Ramos (cell line): ENCODE data around the gene SCEL.

Source experiments
- in situ Hi-C: fragments of 300-500 bp; cut with MboI; formaldehyde crosslinking; loops from one replicate; pipeline ENCODE4 v1.14.3; 2022; ENCODE audit warnings: low sequenced_read_pairs; ENCODE audit not compliant: unreplicated experiment

Gene SCEL

GRCh38 chr13:77554069-77554468 lies 18.6 kb downstream of the SCEL start:
- in situ Hi-C loops = no loop called here

GRCh38 chr13:77555246-77555645 lies 19.7 kb downstream of the SCEL start:
- in situ Hi-C loops = no loop called here

DNA sequence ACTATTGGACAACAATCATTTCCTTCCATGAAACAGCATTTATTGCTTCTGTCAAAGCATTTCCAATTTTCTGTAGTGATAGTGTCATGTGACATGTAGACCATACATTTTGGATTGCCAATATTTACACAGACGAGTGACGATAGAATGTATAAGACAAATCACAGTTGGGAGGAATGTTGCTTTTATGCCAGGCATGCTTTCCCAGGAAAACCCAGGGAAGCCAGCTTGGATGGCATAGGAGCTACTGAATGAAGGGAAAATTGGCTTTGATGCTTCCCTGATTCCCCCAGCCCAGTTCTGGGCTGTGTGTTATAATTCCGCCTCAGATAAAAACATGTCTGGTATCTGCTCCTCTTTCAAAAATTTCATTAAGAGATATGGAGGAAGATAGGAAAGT lies 22.5 kb downstream of the SCEL start:
- in situ Hi-C loops = no loop called here

DNA sequence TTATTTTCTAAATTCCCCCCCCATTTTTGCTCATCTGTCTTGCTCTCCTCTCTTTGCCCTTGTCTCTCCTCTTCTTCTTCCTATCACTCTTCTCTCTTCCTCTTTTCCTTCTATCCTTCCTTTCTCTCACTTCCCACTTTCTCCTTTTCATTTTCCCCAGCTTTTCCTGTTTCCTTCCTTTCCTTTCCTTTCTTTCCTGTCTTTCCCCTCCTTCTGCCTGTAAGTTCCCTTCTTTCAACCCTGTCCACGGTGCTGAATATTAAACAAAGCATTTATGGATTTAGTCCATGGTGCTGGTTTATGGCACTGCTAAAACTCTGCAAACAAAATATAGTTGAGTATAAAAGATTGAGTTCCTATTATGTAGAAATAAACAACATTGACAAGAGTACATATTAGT lies 27.6 kb downstream of the SCEL start:
- in situ Hi-C loops = no loop called here

DNA sequence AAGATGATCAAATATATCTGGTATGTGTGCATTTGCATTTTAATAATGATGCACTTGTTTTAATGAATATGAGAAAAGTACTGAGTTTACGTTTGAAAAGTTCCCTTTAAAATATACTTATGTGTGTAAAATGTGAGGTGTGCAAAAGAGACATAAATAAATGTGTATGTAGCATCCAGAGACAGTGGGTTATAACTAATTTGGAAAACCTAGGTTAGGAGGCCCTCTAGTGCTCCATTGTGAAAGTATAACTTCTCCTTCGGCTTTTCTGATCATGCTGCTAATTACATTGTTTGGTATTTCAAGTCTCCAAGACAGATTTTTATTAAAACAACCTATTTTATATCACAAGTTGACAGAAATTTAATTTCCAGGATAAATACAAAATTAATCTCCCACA lies 30.1 kb downstream of the SCEL start:
- in situ Hi-C loops = no loop called here

GRCh38 chr13:77571956-77572355 lies 36.5 kb downstream of the SCEL start:
- in situ Hi-C loops = no loop called here

- in situ Hi-C loops = no loop called here
These were observed 38.6 kb downstream of the SCEL start for GRCh38 chr13:77574096-77574495.

DNA sequence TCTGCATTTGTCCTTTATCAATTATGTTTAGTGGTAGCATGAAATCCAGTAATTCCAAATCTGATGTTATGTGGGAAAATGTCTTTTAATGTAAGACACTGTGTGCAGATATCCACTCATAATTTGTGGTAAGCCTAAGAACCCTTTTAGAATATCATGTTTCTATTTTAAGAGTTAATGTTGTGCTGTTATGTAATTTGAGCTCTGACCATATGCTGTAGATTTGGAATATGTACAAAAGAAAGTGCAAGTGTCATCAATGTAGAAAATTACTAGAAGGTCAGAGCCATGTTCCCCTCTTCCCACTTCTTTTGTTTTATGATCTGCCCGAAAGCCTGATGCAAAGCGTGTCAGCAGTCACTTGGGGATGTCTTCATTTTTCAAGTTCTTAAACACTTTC lies 44.5 kb downstream of the SCEL start:
- in situ Hi-C loops = no loop called here

DNA sequence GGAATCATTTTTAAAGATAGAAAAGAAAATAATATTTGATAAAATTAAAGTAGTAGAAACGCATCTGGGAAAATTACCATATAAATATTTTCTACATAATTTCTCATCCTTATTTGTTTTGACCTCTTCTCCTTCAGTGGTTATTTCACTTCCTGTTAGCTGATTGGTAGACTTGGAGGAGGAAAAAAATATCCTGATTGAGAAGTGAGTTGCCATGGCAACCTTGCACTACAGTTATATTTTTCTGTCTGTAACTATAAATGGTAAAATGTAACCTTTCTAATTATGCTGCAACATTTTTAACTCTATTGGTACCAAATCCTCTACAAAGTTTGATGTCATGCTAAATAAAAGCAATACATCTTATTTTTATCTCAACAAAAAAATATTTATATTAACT lies 45.2 kb downstream of the SCEL start:
- in situ Hi-C loops = no loop called here

DNA sequence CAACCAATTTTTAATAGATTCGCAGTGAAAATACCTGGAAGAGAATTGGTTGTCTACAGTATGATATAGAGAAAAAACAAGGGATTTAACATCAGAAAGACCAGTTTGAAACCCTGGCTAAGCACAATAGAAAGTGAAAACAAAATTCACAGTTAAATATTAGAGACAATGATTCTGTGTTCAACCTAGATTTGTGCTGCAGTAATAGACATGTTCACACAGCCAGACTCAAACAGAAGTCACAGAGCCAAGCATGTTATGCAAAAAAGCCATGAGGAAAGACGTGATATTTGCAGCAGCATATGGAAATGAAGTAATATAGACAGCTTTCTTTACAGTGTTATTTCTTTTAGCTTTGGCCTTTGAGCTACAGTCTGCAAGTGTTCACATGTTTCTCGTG lies 48.1 kb downstream of the SCEL start:
- in situ Hi-C loops = no loop called here

DNA sequence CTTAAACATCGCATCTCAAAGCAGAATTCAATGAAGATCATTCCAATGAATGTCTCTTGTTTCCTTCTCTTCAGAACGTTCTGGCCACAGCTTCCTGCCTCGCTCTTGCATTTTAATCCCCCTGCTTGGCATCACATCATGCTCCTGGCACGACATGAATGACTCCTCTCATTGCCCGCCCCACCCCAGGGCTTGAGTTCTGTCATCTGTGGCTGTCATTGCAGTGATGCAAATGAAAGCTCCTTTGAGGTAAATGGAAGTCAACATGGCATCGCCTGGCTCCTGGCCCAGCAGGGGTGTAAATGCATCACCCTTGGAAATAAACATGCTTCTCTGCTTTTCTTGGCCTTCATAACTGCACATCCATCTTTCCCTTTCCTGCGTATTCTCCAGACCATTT lies 48.6 kb downstream of the SCEL start:
- in situ Hi-C loops = no loop called here

DNA sequence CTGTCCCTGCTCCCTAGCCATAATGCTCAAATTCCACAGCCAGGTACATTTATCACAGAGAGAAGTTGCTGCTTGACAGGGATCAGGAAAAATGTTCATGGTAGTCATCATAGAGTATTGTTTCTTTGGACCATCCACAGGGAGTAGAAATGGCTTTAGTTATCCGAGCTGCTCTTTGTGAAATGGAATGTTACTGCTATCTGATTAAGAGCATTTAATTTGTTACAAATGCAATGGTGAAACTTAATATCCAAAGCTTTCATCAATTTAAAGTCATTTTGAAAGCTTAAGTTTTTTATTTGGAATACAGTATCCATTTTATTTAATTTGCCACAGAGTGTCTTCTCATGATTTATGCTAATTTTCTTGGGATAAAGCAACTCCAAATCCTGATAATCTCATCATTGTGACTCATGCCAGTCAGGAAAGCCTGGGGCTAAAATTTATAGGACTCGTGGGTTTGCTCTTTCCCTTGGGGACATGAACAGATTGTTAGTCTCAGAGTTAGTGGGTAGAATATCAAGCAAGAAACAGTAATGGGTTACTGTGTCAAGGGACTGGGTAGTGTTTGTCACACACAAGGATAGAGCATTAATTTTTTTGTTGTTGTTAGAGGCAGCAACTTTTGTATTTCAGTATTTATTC lies 59.8 kb downstream of the SCEL start:
- in situ Hi-C loops = loop anchor here (10.0 kb wide), 1 partner anchor 530 kb away; no protein-coding TSS in a partner anchor

- in situ Hi-C loops = loop anchor here (10.0 kb wide), 1 partner anchor 528 kb away; no protein-coding TSS in a partner anchor
These were observed 61.3 kb downstream of the SCEL start for GRCh38 chr13:77596777-77597176.

GRCh38 chr13:77599351-77599750 lies 63.8 kb downstream of the SCEL start:
- in situ Hi-C loops = loop anchor here (10.0 kb wide), 1 partner anchor 525 kb away; no protein-coding TSS in a partner anchor

DNA sequence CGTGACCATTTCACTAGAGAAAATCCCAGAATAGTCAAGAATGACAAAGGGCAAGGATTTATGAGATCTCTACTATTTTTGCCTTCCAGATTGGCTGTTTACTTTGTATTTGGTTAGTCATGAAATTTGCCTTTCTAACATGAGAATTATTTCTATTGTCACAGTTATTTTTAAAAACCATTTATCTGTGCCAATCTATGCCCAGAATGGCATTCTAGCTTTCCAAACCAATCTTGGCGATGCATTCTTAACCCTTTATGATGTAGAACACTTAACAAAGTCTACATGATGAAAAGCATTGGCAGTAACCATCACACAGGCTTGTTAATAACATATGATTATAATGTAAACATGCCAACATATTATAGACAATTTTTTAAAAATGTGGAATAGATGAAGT lies 65.2 kb downstream of the SCEL start:
- in situ Hi-C loops = no loop called here

DNA sequence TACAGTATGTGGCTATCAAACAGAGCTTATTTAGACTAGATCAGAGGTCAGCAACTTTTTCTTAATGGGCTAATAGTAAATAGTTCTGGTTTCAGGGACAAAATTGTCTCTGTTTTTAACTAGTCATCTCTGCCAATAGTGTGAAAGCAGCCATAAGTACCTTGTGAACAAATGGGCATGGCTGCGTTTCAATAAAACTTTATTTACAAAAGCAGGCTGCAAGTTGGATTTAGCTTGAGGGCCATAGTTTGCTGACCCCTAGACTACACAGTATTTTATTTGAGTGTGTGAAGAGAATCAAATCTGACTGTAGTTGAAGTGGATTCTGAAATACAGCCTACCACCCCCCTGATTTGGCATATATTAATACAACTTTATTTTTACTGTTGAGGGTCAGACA lies 75.6 kb downstream of the SCEL start:
- in situ Hi-C loops = no loop called here

GRCh38 chr13:77616027-77616426 lies 80.5 kb downstream of the SCEL start:
- in situ Hi-C loops = no loop called here

DNA sequence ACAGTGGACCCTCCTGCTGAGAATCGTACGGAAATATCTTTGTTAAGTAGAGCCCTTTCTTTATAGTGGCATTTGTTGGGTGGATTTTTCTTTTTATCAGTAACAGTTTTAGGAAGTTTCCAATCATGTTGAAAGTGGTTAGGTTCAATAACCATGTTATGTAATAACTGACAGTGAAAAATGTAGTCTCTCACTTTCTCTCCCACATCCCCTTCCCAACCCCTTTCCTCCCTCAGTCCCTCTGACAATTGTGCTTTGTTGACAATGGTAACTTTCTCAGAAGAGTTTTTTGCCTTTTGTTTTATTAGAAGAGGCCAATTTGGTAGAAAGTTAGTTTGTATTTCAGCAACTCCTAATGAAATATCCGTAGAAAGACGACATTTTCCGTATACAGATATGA lies 84.1 kb downstream of the SCEL start:
- in situ Hi-C loops = no loop called here

DNA sequence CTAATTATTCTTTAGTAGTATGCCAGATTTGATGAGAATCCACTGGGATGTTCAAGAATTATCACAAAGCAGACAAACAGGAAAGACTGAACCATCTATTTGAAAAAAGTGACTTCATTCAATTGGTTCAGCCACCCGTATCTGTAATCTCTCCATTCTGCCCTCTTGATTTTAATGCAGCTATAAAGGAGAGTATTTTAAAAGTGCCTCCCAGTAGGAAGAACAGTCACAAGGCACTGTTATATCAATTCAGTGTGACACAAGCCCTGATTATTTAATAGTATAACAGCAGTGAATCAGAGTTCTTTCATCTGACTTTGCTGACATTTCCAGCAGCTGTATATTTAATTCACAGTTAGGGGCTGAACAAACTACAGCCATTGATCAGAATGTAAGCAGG lies 84.6 kb downstream of the SCEL start:
- in situ Hi-C loops = no loop called here

DNA sequence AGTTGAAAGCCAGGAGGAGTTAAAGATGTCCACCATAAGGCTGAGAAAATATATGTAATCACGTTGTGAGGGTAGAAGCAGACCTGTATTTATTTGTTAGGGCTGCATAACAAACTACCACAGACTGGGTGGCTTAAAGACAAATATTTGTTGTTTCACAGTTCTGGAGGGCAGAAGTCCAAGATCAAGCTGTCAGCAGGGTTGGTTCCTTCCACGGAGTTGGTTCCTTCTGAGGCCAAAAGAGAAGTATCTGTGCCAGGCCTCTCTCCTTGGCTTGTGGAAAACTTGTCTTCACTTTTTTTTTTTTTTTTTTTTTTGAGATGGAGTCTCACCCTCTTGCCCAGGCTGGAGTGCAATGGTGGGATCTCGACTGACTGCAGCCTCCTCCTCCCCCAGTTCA lies 88.3 kb downstream of the SCEL start:
- in situ Hi-C loops = no loop called here

DNA sequence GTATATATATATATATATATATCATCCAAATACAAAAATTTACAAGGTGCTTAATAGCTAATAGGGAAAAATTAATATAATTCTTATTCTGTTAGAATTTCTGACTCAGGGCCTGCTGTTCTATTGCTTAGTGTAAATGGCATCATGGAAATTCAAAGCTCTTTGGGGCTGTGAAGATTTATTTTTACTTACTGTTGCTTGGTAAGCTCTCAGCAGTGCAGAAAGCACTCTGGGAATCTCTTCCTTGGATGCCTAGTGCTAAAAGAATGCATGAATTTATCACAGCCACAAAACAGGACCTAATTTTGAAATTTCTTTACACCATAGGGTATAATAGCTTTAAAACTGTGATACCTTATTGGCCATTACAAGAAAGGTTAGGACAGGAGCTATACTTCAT lies 92.7 kb downstream of the SCEL start:
- in situ Hi-C loops = no loop called here

GRCh38 chr13:77637588-77637987 lies 102.1 kb downstream of the SCEL start:
- in situ Hi-C loops = no loop called here

- in situ Hi-C loops = no loop called here
These were observed 114.9 kb downstream of the SCEL start for GRCh38 chr13:77650409-77650808.
